Adipose tissue (tissue), 3 donors: Measurements from ENCODE around the gene KCNQ1. TPM values are rescaled to one million over a fixed set of nuclear protein-coding genes. Genes with fewer than 3 reads are reported as not detected.

Experiments
- H3K27ac ChIP-seq: one replicate; pipeline ENCODE4 v1.5.1; 2013; ENCODE audit warnings: low read depth, low read length
- WGBS, 3 donors: extraction: QIAGEN DNeasy Blood & Tissue Kit; methylation state at CpG; one replicate each; pipeline ENCODE4 v1.1.7; 2013; 5-methylcytosine and 5-hydroxymethylcytosine counted together
- polyA plus RNA-seq, 3 donors: library from polyadenylated mRNA; stranded (reverse); fragments of 200-250 nt; gene quantifications; one replicate each; pipeline ENCODE4 v1.2.3, GENCODE V29; 2013
- donor health status: healthy with polysubstance abuse.
- donor health status: Bipolar disorder and iron deficiency.
- donor health status: healthy.

KCNQ1 gene
- polyA plus RNA-seq, 3 donors = 4.8 to 28.1 (median 9.6) TPM

DNA sequence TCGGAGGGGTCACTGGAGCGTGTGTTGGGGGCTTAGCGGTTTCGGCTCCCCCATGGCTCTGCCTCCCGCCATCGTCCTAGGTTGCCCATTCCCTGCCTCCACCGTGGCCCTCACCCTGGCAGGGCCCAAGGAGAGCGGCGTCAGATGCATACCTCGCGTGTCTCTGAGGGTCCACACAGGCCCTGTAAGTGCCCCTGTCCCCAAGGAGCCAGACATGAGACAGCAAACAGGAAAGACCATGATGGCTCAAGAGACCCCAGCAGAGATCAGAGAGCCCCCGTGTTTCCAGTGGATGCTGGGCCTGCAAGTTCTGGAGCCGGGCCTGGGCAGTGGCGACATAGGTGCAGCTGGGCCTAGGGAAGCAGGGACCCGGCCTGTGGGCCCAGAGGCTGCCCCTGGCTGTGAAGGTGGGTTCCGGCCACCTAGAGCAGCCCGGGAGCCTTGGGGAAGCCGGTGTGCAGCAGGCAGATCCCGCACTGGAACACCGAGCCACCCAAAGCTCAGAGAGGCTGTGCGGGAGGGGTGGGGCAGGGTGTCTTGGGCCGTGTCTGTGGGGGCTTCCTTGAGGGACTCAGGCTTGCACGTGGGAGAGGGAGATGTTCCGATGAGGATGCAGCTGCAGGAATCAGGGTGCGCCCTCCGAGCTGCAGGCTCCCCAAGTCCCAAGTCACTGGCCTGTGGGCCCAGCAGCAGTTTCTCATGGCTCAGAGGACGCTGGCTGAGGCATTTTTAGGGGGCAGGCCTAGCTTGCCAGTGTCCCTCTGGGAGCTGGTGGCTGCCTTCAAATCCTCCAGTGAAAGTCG, 128.6 kb downstream of the KCNQ1 start:
- H3K27ac ChIP-seq = no peak overlapping the region
- 94 to 96% (median 95%) methylated on average over 27 to 28 of the region's 28 CpGs for WGBS, 3 donors

GRCh38 chr11:2574043-2574552, 129.3 kb downstream of the KCNQ1 start:
- no peak overlapping the region for H3K27ac ChIP-seq
- 87 to 90% (median 89%) methylated on average over 17 to 22 of the region's 22 CpGs for WGBS, 3 donors

DNA sequence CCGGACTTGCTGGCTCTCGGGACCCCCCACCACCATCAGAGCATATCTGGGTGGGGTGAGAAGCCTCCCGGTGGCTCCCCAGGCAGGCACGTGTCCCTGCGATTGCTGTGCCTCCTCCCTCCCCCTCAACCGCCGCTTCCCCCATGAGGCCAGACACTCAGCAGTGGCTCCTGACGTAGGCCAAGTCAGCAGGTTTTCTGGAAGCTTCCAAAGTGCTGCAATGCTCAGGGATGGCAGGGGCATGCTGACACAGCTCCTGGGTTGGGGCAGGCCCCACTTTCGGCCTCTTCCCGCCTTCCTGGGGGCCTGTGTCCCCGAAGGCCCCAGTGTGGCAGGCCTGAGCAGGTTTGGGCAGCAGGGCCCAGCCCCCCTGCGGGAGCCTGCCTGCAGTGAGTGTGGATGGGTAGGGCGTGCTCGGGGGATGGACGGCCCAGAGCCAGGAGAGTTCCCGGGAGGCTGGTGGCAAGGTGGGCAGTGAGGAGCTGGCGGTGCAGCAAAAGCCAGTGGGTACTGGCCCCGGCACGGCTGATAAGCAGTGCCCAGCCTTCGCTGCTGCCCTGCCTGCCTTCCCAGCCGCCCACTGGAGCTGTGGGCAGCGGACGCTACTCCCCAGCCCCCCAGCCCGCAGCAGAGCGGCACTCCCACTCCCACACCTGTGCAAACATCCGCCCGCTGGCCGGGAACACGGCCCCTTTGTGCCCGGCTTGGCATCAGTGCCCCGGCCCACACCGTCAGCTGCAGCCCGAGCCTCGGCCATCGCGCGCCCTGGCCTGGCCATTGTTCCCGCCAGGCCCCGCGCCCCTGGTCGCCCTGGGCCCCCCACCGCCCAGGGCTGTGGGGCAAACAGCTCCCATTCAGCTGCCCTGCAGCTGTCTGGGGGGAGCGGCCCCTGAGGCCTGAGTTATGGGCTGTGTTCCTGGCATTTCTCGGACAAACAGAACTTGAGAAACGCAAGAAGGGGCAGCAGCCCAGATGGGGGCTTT, 130.0 kb downstream of the KCNQ1 start:
- no peak overlapping the region for H3K27ac ChIP-seq
- 84 to 89% (median 85%) methylated on average over 40 to 45 of the region's 45 CpGs for WGBS, 3 donors

DNA sequence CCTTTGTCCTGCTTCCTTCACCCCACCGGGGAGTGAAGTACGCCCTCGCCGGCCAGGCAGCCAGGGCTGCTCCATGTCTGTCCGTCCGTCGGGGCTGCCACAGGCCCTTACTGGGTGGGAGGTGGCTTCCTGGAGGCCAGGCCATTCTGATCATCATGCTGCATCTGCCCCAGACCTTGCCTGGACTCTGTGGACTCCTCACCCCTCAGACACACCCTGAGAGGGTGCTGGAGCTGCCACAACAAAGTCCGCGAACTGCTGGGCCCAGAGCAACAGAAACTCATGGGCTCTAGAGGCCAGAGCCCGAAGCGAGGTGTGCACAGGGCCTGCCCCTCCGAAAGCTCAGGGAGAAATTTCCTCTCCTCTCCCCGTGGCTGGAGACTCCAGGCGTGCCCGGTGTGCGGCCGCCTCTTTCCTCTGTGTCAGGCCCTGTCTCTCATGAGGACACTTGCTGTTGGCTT, 130.8 kb downstream of the KCNQ1 start:
- H3K27ac ChIP-seq = no peak overlapping the region
- WGBS, 3 donors = 94 to 96% (median 95%) methylated on average over 15 to 17 of the region's 17 CpGs

DNA sequence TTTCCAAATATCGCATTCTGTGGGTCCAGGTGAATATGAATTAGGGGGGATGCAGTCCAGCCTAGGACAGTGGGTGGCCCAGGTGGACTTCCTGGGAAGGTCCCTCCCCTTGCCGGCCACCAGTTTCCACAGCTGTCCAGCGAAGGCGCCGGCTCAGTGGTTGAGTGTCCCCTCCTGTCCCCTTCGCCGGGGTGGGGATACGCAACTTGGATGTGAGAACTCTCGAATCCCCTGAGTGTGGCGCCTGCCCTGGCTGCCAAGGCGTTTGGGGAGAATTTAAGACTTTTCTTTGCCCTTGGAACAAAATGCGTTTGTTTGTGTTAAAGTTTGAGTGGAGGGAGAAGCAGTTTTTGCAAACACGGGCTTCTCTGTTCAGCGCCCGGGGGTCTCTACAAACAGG, 131.3 kb downstream of the KCNQ1 start:
- 94 to 96% (median 95%) methylated on average over 15 of the region's 15 CpGs for WGBS, 3 donors
- H3K27ac ChIP-seq = no peak overlapping the region

- WGBS, 3 donors = 91 to 93% (median 92%) methylated on average over 15 of the region's 15 CpGs
- no peak overlapping the region for H3K27ac ChIP-seq
Measured at GRCh38 chr11:2576549-2576948, 131.7 kb downstream of the KCNQ1 start.

DNA sequence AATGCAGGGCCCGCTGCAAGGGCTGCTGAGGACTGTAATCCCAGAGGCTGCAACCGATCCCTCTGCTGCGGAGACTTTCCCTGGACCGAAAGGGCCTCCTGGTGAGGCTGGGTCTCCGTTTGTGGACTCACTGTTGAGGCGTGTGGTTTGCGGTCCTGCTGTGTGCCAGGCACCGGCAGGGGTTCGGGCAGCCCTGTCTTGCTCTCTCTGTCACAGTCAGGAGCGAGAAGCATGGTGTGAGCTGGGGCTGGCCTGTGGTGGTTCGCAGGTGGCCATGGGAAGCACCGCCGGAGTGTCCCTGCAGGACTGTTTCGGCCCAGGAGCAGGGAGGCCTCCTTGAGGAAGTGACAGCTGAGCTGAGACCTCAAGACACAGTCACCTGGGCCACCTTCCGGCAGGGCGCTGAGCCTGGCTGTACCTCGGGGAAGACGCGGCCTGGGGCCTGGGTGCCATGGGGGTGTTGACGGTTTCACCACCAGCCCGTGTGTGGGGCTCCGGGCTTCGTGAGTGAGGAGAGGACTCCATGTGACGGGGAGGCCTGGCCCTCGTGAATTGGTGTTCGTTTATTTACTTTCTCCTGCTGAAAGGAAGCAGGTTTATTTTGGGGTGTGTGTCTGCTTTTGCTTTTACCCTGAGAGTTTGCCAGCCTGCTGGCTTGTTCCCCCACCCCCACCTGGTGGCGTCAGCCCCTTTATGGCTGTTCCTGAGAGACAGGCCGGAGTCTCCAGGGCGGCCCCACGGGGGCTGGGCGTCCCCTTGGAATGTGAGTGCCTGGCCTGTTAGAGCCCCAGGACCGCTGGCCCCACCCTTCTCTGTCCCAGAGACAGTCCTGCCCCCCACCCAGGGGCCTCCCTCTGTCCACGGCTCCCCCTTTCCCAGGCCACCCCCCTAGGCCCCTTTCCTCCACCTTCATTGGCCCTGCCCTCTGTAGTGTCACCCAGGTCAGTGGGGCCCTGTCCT, 132.5 kb downstream of the KCNQ1 start:
- 92 to 94% (median 92%) methylated on average over 32 to 33 of the region's 33 CpGs for WGBS, 3 donors
- H3K27ac ChIP-seq = no peak overlapping the region

GRCh38 chr11:2577991-2578928, 133.5 kb downstream of the KCNQ1 start:
- no peak overlapping the region for H3K27ac ChIP-seq
- 91 to 94% (median 93%) methylated on average over 22 of the region's 22 CpGs for WGBS, 3 donors

DNA sequence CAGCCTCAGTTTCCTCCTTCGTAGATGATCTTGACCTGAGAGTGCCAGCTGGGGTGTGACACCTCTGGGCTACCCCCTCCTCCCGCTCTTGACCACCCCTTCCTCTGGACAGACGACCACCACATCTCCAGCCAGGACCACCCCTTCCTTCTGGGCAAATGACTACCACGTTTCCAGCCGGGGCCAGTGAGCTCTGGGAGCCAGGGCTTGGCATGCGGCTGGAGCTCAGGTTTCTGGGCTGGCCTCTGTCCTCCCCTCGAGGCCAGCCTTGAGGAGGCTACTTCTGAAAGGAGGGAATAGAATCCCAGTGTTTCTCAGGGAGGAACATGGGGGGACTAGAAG, 134.1 kb downstream of the KCNQ1 start:
- H3K27ac ChIP-seq = no peak overlapping the region
- WGBS, 3 donors = 80 to 90% (median 86%) methylated on average over 7 of the region's 7 CpGs

GRCh38 chr11:2579315-2580060, 134.7 kb downstream of the KCNQ1 start:
- WGBS, 3 donors = 79 to 86% (median 80%) methylated on average over 13 to 17 of the region's 17 CpGs

DNA sequence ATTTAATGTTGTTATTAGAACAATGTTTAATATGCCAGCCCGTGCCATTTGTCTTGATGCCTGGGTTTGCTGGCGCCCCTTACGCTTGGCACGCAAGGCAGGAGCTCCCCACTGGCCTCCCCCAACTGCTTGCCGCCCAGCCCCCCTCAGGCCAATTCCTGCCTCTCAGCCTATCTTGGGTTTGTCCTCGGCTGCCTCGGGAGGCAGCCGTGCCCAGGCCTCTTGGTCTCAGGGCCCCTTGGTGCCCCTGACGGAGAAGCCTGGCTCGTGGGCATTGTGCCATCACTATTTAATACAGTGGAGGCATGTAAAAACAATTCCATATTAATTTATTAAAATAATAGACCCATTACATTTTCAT, 135.2 kb downstream of the KCNQ1 start:
- WGBS, 3 donors = 77 to 88% (median 85%) methylated on average over 10 of the region's 10 CpGs
- H3K27ac ChIP-seq = no peak overlapping the region

More at GRCh38 chr11:2579315-2580060, 134.7 kb downstream of the KCNQ1 start:
- H3K27ac ChIP-seq = no peak overlapping the region

DNA sequence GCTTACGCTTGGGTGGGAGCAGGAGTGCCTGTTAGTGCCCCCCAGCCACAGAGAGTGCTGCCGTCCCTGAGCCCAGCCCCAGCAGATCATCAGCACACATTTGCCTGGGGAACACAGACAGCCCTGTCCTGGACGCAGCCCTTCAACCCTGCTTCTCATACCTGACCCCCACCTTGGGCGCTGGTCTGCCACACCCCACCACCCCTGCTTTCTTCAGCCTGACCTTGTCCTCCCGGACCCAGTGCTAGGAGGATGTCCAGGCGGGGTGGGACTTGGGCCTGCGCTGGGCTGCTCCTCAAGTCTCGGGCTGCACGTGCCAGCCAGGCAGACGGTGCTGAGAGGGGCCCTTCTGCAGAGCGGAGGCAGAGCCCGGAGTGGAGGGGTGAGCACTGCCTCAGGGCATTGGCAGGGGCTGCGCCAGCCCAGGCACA, 135.8 kb downstream of the KCNQ1 start:
- WGBS, 3 donors = 86 to 91% (median 87%) methylated on average over 13 of the region's 13 CpGs

DNA sequence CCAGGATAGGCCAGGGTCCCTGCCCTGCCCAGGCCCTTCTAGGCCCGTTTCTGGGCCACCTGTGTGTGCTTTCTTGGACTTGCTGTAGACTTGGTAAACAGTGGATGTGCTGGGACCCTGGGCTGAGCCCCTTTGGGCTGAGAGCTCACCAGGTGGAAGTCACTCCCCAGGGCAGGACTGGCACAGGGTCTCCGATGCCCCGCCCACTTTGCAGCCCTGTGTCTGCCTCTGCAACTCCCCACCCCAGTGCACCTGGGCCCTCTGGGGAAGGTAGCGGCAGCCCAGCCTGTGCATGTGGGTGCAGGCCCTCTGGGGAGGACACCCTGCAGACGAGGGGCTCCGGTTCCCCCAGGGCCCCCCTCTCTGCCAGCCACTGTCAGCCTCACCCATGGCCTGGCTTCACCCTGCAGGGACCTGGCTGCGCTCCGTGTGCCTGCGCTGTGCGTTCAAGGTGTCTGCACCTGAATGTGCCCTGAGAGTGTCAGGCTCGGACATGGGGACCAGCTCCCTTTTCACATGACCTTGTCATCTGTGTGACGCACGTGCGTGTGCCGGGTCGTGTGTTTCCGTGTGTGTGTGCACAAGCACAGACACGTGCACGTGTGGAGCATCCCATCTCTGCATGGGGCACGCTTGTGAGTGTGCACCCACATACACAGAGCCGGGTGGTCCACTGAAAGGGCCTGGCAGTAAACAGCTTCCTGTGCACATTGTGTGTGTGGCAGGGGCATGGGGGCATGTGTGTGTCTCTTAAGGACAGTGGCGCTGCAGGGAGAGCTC, 136.5 kb downstream of the KCNQ1 start:
- WGBS, 3 donors = 91 to 92% (median 91%) methylated on average over 20 to 22 of the region's 22 CpGs
- no peak overlapping the region for H3K27ac ChIP-seq

More for the DNA sequence above, 135.8 kb downstream of the KCNQ1 start:
- no peak overlapping the region for H3K27ac ChIP-seq

DNA sequence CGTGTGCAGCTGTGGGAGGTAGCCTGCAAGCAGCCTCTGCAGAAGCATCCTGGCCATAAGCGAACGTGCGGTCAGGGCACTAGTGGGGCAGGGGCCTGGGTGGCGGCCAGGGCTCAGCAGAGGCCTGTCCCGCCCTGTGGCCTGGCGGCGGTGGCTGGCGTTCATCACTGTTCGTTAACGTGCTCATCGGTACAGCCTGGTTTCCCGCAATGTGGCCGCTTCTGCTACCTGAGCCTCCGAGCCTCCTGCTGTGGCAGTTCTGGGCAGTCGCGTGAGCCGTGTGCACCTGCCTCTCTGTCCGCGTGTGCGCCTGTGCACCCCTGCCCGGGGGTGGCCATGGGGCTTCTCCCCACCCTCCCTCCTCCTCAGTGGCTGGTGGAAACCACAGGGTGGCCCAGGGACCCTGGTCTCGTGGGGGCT, 137.1 kb downstream of the KCNQ1 start:
- WGBS, 3 donors = 93 to 95% (median 94%) methylated on average over 23 of the region's 23 CpGs
- H3K27ac ChIP-seq = no peak overlapping the region

DNA sequence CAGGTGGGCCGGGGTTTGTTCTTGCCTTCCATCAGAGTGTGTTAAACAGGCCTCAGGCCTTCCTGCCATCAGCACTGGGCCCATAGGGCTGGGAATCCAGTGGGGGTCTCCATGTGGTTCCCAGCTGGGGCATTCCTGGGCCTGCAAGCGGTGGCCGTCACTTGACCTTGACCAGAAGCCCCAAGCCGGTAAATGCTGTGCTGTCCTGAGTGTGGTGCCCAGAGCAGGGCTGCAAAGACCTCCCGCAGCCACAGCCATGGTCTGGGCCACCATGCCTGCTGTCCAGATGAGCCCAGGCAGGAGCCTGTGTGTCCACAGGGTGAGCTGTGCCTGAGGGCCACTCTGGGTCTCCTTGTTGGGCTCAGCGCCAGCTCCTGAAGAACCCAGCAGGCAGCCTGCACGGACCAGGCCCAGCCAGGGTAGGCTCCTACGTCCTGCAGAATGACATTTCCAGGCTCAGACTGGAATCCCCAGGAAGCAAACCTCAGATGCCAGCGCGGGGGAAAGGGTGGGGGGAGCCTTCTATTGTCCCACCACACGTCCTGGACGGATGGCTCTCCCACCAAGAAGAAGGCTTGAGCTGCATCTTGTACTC, 137.6 kb downstream of the KCNQ1 start:
- 77 to 81% (median 79%) methylated on average over 12 of the region's 12 CpGs for WGBS, 3 donors
- H3K27ac ChIP-seq = no peak overlapping the region
